Smooth muscle cell (in vitro differentiated cells): ENCODE measurements around the gene NTHL1. TPM values are rescaled to one million over a fixed set of nuclear protein-coding genes. Genes with fewer than 3 reads are reported as not detected.
A peak's percentile ranks its signal among the peaks of the same experiment; 100 is the strongest.

Source experiments
- DNase-seq: peaks from one replicate; lab custom pipeline; 2025; ENCODE audit not compliant: unreplicated experiment; lab: John Stamatoyannopoulos, UW
- H2AFZ ChIP-seq: fragments of 200-600 bp; sonication (generic); 2 replicates; pipeline ENCODE4 v1.6.0; 2016; ENCODE audit warnings: antibody characterized with exemption, low read depth, mild to moderate bottlenecking
- H3F3A ChIP-seq: fragments of 200-600 bp; sonication (generic); 2 replicates; pipeline ENCODE4 v1.6.0; 2017; ENCODE audit warnings: antibody characterized with exemption, low read depth
- H3K27ac ChIP-seq: fragments of 200-600 bp; sonication (generic); 2 replicates; pipeline ENCODE4 v1.5.1; 2016; ENCODE audit warnings: low read depth, mild to moderate bottlenecking
- H3K27me3 ChIP-seq: fragments of 200-600 bp; sonication (generic); 2 replicates; pipeline ENCODE4 v1.6.1; 2016; ENCODE audit warnings: low read depth, mild to moderate bottlenecking
- H3K36me3 ChIP-seq: fragments of 200-600 bp; sonication (generic); 2 replicates; pipeline ENCODE4 v1.5.1; 2016; ENCODE audit warnings: low read depth
- H3K4me1 ChIP-seq: fragments of 200-600 bp; sonication (generic); 2 replicates; pipeline ENCODE4 v1.5.1; 2016; ENCODE audit warnings: low read depth
- H3K4me2 ChIP-seq: fragments of 200-600 bp; sonication (generic); 2 replicates; pipeline ENCODE4 v1.6.0; 2016; ENCODE audit warnings: mild to moderate bottlenecking
- H3K4me3 ChIP-seq: fragments of 200-600 bp; sonication (generic); 2 replicates; pipeline ENCODE4 v1.5.1; 2016; ENCODE audit warnings: mild to moderate bottlenecking
- H3K79me2 ChIP-seq: fragments of 200-600 bp; sonication (generic); 2 replicates; pipeline ENCODE4 v1.6.0; 2016; ENCODE audit warnings: low read depth, mild to moderate bottlenecking
- H3K9ac ChIP-seq: fragments of 200-600 bp; sonication (generic); 2 replicates; pipeline ENCODE4 v1.6.0; 2016; ENCODE audit warnings: low read depth
- H3K9me3 ChIP-seq: fragments of 200-600 bp; sonication (generic); replicated peaks from 2 replicates; pipeline ENCODE4 v1.5.1; 2016; ENCODE audit warnings: low read depth
- H4K20me1 ChIP-seq: fragments of 200-600 bp; sonication (generic); 2 replicates; pipeline ENCODE4 v1.6.0; 2016; ENCODE audit warnings: low read depth
- CTCF ChIP-seq: fragments of 200-600 bp; sonication (generic); IDR thresholded peaks from 2 replicates; pipeline ENCODE4 v1.5.1; 2017; ENCODE audit warnings: borderline replicate concordance, mild to moderate bottlenecking, antibody characterized with exemption; ENCODE audit not compliant: insufficient read depth, poor library complexity, severe bottlenecking
- WGBS: methylation state at CpG from one replicate; pipeline ENCODE4 v1.1.7; 2016; ENCODE audit warnings: low lambda C conversion rate; 5-methylcytosine and 5-hydroxymethylcytosine counted together
- polyA plus RNA-seq: library from polyadenylated mRNA; unstranded; fragments of >200 nt; fragmentation: Nextera tagmentation; extraction: Ambion mirVana; gene quantifications from 2 replicates; pipeline ENCODE4 v1.2.1, GENCODE V29; 2016
- total RNA-seq: library from RNA; depleted of rRNA; stranded (reverse); fragments of >200 nt; gene quantifications from 2 replicates; pipeline ENCODE4 v1.2.3, GENCODE V29; 2014

The NTHL1 gene
- total and polyA plus RNA-seq, 2 experiments from 2014 or later, result 23.8 to 39.3 TPM

GRCh38 chr16:2040041-2040786, 7.4 kb downstream of the NTHL1 start:
- Histone ChIP-seq H3K4me1 (peaks cover 15% of the 10 kb centered on the region), H3K27ac (peak overlapping the region; percentile 90), H3K9me3 (no peaks in the 10 kb centered on the region), H3K36me3 (no peaks in the 10 kb centered on the region), H4K20me1 (no peaks in the 10 kb centered on the region), H3F3A (no peaks in the 10 kb centered on the region), H3K4me2 (peak overlapping the region; percentile 71), H3K27me3 (no peaks in the 10 kb centered on the region), H3K79me2 (no peaks in the 10 kb centered on the region), H3K4me3 (no peak overlapping the region), H3K9ac (no peak overlapping the region), H2AFZ (no peak overlapping the region)
- DNase-seq, result no peak
- no peak for TF ChIP-seq CTCF
- WGBS, result 88% methylated on average over 22 of the region's 24 CpGs

- peak overlapping the region; percentile 70 for H3K9ac ChIP-seq
Measured at GRCh38 chr16:2039274-2040031, 8.2 kb downstream of the NTHL1 start.

GRCh38 chr16:2038382-2039231, 9.0 kb downstream of the NTHL1 start:
- H3K36me3 ChIP-seq, result no peaks in the 10 kb centered on the region
- no peak for DNase-seq
- no peaks in the 10 kb centered on the region for H3K9me3 ChIP-seq
- WGBS, result 86% methylated on average over 36 of the region's 41 CpGs
- H3F3A ChIP-seq, result no peaks in the 10 kb centered on the region
- no peak overlapping the region for H3K4me3 ChIP-seq
- H4K20me1 ChIP-seq, result no peaks in the 10 kb centered on the region
- no peaks in the 10 kb centered on the region for H3K79me2 ChIP-seq
- peaks cover 21% of the 10 kb centered on the region for H3K4me1 ChIP-seq
- H2AFZ ChIP-seq, result no peak overlapping the region
- TF ChIP-seq CTCF, result no peak
- H3K27me3 ChIP-seq, result no peaks in the 10 kb centered on the region
- peak overlapping the region; percentile 70 for H3K9ac ChIP-seq
- peak overlapping the region; percentile 73 for H3K4me2 ChIP-seq
- H3K27ac ChIP-seq, result peak overlapping the region; percentile 90

More at GRCh38 chr16:2039274-2040031, 8.2 kb downstream of the NTHL1 start:
- Histone ChIP-seq H3K4me3 (no peak overlapping the region), H3K27ac (peak overlapping the region; percentile 90), H3K79me2 (no peaks in the 10 kb centered on the region), H3K9me3 (no peaks in the 10 kb centered on the region), H3K36me3 (no peaks in the 10 kb centered on the region), H3K4me1 (peaks cover 16% of the 10 kb centered on the region), H3K27me3 (no peaks in the 10 kb centered on the region), H3F3A (no peaks in the 10 kb centered on the region), H2AFZ (no peak overlapping the region), H4K20me1 (no peaks in the 10 kb centered on the region), H3K4me2 (peak overlapping the region; percentile 73)
- 37% methylated on average over 27 of the region's 29 CpGs for WGBS
- DNase-seq, result peak; percentile 68
- TF ChIP-seq CTCF, result no peak
